ENCODE measurements around the gene PRAMEF4. TPM values are rescaled to one million over a fixed set of nuclear protein-coding genes. Genes with fewer than 3 reads are reported as not detected.
"Not testable (repeated sequence)": the region's sequence is repeated elsewhere in the genome, so short reads cannot be mapped to it uniquely, and the experiment has no call there.

The PRAMEF4 gene
- not detected for polyA plus RNA-seq (ENCODE audit: insufficient read length in 3 of 3)
- long read RNA-seq, donor 1 = 0 reads
- long read RNA-seq, donor 2 = 0 reads
- long read RNA-seq, donor 3 = 0 reads
- long read RNA-seq, donor 4 = 0 reads
- long read RNA-seq, donor 5 = 0 reads
- long read RNA-seq, donor 6 = 0 reads
- long read RNA-seq, donor 7 = 0 reads
- long read RNA-seq, donor 8 = 0 reads
- long read RNA-seq, donor 9 = 0 reads
- long read RNA-seq, donor 10 = 0 reads
- long read RNA-seq, donor 11 = 0 reads
- long read RNA-seq, donor 12 = 0 reads
- long read RNA-seq, donor 13 = 0 reads
- long read RNA-seq, donor 14 = 0 reads
- long read RNA-seq, donor 15 = 0 reads
- long read RNA-seq, donor 16 = 0 reads

DNA sequence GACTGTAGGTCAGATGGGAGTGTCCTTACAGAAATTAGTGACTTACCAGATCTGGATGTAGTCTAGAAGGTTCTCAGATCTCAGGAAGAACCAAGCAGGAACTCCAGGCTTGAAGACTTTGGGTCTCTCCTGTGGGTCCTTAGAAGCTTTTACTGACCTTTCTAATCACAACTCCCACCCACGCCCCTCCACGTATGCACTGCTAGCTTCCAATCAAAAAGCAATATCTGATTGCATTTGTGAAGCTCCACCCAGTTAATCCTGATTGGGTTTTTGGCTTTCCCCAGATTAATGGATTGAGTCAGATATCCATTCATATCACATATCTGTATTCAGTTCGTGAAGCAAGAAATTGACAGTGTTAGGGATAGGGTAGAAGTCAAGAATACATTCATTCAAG lies at the start of gene PRAMEF4:
TSS of gene PRAMEF4 (minus strand) at position 101 of the 400 bp plus-strand sequence. CDS start 2,807 bp downstream, outside the sequence.
- not testable (repeated sequence) for DNase-seq

DNA sequence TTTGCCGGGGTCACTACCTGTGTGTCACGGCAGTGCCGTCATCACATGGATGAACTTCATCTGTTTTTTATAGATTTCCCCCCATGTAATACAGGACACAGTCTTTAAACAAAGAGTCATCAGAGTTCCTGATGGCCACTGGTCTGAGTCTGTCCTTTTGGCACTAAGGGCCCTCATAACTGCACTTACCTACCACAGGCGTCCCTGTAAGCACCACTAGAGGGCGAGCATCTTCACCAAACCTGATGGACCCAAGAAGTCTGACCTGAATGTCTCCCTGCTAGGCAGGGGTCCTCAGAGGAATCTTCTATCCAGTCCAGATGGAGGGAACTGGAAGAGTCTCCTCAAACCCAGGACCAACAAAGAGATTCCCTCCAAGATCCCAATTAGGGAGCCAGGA lies 38.4 kb upstream of the PRAMEF4 start:
- not testable (repeated sequence) for DNase-seq

DNA sequence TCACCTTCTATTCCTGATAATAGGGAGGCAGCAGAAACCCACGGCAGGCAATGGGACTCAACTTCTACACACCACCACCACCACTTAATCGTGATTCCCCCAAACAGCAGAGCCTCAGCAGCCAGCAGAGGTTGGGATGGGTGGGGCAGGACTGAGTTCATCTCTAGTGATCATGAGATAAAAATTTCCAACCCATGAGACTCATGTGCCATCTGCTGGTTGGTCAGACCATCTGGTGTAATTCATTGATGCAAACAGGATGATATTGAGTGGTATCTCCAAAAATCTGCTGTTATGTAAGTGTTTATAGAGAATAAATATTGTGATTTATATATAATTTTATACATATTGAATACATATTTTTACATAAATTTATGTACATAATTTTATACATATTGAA lies 35.7 kb upstream of the PRAMEF4 start:
- DNase-seq = not testable (repeated sequence)

DNA sequence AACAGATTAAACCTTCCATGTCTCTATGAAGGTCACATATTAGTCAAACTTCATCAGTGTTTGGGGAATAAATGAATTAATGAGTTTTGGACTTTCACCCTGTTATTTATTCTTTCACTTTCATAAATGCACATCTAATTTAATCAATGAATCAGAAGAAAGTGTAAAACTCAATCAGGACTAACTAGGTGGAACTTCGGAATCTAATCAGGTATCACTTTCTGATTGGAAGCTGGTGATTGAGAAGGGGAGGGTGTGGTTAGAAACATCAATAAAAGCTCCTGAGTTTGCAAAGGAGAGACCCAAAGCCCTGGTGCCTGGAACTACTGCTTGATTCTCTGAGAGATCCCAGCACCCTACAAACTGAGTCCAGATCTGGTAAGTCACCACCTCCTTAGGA lies 30.3 kb upstream of the PRAMEF4 start, which contains the start of gene PRAMEF7:
TSS of gene PRAMEF7 (plus strand) at position 301 of the 400 bp plus-strand sequence. CDS start 1,083 bp downstream, outside the sequence.
- DNase-seq = not testable (repeated sequence)

DNA sequence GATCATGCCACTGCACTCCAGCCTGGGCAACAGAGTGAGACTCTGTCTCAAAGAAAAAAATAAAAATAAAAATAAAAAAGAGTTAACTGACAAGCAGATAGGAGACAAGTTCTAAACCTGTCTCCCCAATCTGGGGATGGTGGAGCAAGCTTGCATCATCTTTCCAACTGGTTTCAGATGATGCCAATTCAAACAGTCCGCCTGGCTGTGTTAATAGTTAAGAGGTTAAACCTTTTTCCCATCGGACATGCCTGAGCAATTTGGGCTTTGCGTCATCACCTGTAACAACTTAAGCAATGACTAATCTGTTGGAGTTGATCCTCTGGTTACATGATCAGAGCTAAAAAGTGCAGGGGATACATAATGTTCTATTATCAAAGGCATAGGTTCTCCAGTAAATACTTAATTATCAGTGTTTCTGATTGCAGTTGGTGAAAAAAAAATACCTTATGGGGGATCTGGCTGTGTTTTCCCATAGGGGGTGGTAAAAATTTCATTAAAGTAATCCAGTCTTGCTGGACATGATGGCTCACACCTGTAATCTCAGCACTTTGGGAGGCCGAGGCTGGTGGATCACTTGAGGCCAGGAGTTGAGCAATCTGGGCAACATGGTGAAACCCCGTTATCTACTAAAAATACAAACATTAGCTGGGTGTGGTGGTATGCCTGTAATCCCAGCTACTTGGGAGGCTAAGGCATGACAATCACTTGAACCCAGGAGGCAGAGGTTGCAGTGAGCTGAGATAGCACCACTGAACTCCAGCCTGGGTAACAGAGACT lies 18.0 kb upstream of the PRAMEF4 start:
- not testable (repeated sequence) for DNase-seq

DNA sequence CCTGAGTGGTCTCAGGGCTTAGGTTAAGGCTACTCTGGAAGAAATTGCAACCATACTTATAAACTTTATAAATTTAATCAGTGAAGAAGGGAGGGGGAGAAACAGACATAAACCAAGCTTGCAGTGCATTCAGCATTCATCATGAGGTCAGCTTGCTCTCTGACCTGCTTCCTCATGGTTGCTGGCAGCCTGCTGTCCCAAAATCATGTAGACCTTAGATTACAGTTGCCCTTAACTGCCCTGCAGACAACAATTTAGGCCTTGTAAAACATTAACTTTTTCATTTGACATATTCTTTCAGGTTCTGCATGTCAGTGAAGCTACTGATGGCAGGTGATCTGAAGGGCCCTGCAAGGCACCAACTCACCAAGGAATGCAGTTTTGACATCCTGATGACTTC lies 13.2 kb upstream of the PRAMEF4 start:
- not testable (repeated sequence) for DNase-seq

DNA sequence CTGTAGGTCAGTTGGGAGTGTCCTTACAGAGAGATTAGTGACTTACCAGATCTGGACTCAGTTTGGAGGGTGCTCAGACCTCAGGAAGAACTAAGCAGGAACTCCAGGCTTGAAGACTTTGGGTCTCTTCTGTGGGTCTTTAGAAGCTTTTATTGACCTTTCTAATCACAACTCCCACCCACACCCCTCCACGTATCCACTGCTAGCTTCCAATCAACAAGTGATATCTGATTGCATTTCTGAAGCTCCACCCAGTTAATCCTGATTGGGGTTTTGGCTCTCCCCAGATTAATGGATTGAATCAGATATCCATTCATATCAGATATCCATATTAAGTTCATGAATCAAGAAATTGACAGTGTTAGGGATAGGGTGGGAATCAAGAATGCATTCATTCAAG lies 12.2 kb upstream of the PRAMEF4 start, which contains the start of gene PRAMEF10:
TSS of gene PRAMEF10 (minus strand) at position 101 of the 400 bp plus-strand sequence. CDS start 2,423 bp downstream, outside the sequence.
- not testable (repeated sequence) for DNase-seq

DNA sequence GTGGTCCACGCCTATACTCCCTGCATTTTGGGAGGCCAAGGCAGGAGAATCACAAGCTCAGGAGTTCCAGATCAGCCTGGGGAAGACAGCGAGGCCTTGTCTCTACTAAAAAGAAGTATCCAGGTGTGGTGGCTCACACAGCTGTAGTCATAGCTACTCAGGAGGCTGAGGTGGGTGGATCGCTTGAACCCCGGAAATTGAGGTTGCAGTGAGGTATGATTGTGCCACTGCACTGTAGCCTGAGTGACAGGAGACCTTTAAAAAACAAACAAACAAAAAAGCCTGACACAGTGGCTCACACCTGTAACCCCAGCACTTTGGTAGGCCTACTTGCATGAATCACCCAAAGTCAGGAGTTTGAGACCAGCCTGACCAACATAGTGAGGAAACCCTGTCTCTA lies 7.5 kb downstream of the PRAMEF4 start:
- not testable (repeated sequence) for DNase-seq

DNA sequence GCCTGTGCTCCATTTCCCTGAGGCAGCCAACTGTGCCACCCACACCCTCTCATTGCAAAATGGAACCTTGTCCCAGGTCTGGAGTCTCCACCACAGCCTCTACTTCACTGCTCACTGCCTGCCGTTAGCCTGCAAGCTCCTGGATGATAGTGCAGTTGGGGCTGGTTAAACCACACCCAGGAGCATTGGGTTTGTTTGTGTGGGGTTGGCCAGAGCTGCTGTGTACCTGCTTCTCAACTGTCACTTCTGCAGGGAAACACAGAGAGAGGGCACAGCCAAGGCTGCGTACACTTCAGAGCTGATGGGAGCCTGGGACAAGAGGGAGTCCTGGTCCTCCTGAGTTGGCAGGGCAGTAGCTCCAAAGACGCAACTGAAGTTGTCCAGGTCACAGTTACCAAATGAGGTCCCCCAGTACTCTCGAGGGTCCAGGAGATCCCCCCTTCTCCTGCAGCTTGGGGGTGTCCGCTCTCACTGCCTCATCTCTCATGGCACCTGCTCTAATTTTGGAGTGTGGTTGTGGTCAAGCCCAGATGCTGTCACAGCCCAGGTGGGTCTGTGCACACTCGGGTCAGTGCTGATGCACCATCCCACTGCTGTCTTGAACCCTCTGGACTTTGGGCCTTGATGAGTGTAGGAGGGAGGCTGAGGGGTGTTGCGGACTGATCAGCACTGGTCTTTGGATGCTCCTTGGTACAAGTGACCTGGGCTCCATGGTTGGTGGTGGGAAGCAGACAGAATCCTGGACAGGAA lies 22.7 kb downstream of the PRAMEF4 start:
- DNase-seq = not testable (repeated sequence)

DNA sequence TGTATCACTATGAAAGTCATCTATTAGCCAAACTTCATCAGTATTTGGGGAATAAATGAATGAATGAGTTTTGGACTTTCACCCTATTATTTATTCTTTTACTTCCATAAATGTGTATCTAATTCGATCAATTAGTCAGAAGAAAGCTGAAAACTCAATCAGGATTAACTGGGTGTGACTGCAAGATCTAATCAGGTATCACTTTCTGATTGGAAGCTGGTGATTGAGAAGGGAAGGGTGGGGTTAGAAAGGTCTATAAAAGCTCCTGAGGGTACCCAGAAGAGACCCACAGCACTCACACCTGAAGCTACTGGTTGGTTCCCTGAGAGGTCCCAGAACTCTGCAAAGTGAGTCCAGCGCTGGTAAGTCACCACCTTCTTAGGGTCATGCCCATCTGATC lies 29.2 kb downstream of the PRAMEF4 start, which contains the start of gene PRAMEF2:
TSS of gene PRAMEF2 (plus strand) at position 301 of the 400 bp plus-strand sequence. CDS start 1,924 bp downstream, outside the sequence.
- not testable (repeated sequence) for DNase-seq

DNA sequence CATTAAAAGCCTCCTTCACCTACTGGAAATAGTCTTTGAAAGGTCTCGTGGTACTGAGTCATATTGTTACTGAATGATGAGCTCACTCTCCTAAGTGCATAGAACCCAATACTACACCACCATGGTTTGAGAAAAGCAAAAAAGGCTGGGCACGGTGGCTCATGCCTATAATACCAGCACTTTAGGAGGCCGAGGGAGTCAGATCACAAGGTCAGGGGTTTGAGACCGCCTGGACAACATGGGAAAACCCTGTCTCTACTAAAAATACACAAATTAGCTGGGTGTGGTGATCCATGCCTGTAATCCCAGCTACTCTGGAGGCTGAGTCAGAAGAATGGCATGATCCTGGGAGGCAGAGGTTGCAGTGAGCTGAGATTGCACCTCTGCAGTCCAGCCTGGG lies 34.2 kb downstream of the PRAMEF4 start:
- no peak for DNase-seq

DNA sequence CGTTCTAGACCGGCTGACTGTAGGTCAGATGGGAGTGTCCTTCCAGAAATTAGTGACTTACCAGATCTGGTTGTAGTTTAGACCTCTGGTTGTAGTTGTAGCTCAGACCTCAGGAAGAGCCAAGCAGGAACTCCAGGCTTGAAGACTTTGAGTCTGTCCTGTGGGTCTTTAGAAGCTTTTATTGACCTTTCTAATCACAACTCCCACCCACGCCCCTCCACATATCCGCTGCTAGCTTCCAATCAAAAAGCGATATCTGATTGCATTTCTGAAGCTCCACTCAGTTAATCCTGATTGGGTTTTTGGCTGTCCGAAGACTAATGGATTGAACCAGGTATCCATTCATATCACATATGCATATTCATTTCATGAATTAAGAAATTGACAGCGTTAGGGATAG lies 37.4 kb downstream of the PRAMEF4 start, which contains the start of gene HNRNPCL1:
TSS of gene HNRNPCL1 (minus strand) at position 101 of the 400 bp plus-strand sequence. CDS start 431 bp downstream, outside the sequence.
- DNase-seq = not testable (repeated sequence)

DNA sequence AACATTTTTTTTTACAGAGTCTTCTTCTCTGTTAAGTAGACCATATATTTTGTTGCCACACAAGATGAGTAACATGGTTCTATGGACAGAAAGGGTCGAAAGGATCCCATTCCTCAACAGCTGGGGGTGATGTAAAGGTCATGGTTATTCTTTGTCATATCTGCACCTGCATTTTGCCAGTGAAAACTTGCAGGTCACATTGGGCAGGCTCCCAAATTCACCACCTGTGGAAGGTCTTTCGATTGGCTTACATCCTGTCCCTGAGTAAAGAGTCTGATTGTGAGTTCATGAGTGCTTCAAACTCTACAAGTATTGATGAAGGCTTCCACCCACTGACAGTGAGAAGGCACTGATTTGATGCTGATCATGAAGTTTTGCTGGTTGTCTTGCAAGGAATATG lies 52.8 kb downstream of the PRAMEF4 start:
- DNase-seq = not testable (repeated sequence)

DNA sequence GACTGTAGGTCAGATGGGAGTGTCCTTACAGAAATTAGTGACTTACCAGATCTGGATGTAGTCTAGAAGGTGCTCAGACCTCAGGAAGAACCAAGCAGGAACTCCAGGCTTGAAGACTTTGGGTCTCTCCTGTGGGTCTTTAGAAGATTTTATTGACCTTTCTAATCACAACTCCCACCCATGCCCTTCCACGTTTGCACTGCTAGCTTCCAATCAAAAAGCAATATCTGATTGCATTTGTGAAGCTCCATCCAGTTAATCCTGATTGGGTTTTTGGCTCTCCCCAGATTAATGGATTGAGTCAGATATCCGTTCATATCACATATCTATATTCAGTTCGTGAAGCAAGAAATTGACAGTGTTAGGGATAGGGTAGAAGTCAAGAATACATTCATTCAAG lies 54.7 kb downstream of the PRAMEF4 start, which contains the start of gene PRAMEF11:
TSS of gene PRAMEF11 (minus strand) at position 101 of the 400 bp plus-strand sequence. CDS start 2,621 bp downstream, outside the sequence.
- DNase-seq = not testable (repeated sequence)

Other genes starting within 250 kb of the PRAMEF4 start
- gene AADACL4, start 242.1 kb downstream of the PRAMEF4 start, polyA plus RNA-seq (ENCODE audit: insufficient read length in 3 of 3) = 1 to 10 TPM; 1.2 to 2.7 (median 2.5) TPM
- gene AADACL3, start 170.1 kb downstream of the PRAMEF4 start, polyA plus RNA-seq (ENCODE audit: insufficient read length in 3 of 3) = not detected
- gene CFAP107, start 140.0 kb downstream of the PRAMEF4 start, polyA plus RNA-seq (ENCODE audit: insufficient read length in 3 of 3) = 1 to 10 TPM in 2 of 3 donors, under 1 TPM in 1; 1.00 to 1.3 (median 1.2) TPM
- gene PRAMEF12, start 112.5 kb downstream of the PRAMEF4 start, polyA plus RNA-seq (ENCODE audit: insufficient read length in 3 of 3) = not detected
- gene PRAMEF1, start 94.8 kb downstream of the PRAMEF4 start, polyA plus RNA-seq (ENCODE audit: insufficient read length in 3 of 3) = not detected
- gene PRAMEF11, start 54.8 kb downstream of the PRAMEF4 start, polyA plus RNA-seq (ENCODE audit: insufficient read length in 3 of 3) = not detected
- under 1 TPM in 2 of 3 donors, not detected in 1; 0.17 to 0.38 TPM for gene HNRNPCL1, start 37.5 kb downstream of the PRAMEF4 start, polyA plus RNA-seq (ENCODE audit: insufficient read length in 3 of 3)
- not detected for gene PRAMEF2, start 29.1 kb downstream of the PRAMEF4 start, polyA plus RNA-seq (ENCODE audit: insufficient read length in 3 of 3)
- gene PRAMEF10, start 12.1 kb upstream of the PRAMEF4 start, polyA plus RNA-seq (ENCODE audit: insufficient read length in 3 of 3) = not detected
- gene PRAMEF7, start 30.4 kb upstream of the PRAMEF4 start, polyA plus RNA-seq (ENCODE audit: insufficient read length in 3 of 3) = not detected
- not detected for gene PRAMEF6, start 61.4 kb upstream of the PRAMEF4 start, polyA plus RNA-seq (ENCODE audit: insufficient read length in 3 of 3)
- not detected for gene PRAMEF27, start 170.4 kb upstream of the PRAMEF4 start, polyA plus RNA-seq (ENCODE audit: insufficient read length in 3 of 3)
- not detected for gene HNRNPCL3, start 174.6 kb upstream of the PRAMEF4 start, polyA plus RNA-seq (ENCODE audit: insufficient read length in 3 of 3)
- not detected for gene PRAMEF25, start 184.6 kb upstream of the PRAMEF4 start, polyA plus RNA-seq (ENCODE audit: insufficient read length in 3 of 3)
- gene HNRNPCL2, start 230.7 kb upstream of the PRAMEF4 start, polyA plus RNA-seq (ENCODE audit: insufficient read length in 3 of 3) = under 1 TPM in 1 of 3 donors, not detected in 2; 0.11 TPM